GM04504 (cell line): ENCODE measurements around the gene ZSCAN23.
"Not testable (repeated sequence)": the region's sequence is repeated elsewhere in the genome, so short reads cannot be mapped to it uniquely, and the experiment has no call there.

Experiments used
- DNase-seq: peaks from one replicate; pipeline ENCODE4 v3.0.0-alpha.2; 2012; ENCODE audit warnings: low read depth

ZSCAN23 gene

GRCh38 chr6:28436404-28436803 is 6.9 kb downstream of the ZSCAN23 start:
- no peak for DNase-seq

- DNase-seq: no peak
Measured at GRCh38 chr6:28433119-28433518, 10.2 kb downstream of the ZSCAN23 start.

- DNase-seq: no peak
Measured at GRCh38 chr6:28429781-28430180, 13.5 kb downstream of the ZSCAN23 start.

DNA sequence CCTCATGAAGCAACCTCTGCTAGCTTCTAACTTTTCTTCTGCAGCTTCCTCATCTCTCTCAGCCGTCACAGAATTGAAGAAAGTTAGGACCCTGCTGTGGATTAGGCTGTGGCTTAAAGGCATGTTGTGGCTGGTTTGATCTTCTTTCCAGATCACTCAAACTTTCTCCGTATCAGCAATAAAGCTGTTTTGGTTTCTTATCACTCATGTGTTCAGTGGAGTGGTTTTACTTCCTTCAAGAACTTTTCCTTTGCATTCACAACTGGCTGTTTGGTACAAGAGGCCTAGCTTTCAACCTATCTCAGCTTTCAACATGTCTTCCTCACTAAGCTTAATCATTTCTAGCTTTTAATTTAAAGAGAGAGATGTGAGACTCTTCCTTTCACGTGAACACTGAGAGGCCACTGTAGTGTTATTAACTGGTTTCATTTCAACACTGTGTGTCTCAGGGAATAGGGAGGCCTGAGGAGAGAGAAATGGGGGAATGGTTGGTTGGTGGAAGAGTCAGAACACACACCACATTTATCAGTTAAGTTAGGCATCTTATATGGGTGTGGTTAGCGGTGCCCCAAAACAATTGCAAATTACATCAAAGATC is 17.2 kb downstream of the ZSCAN23 start:
- no peak for DNase-seq

DNA sequence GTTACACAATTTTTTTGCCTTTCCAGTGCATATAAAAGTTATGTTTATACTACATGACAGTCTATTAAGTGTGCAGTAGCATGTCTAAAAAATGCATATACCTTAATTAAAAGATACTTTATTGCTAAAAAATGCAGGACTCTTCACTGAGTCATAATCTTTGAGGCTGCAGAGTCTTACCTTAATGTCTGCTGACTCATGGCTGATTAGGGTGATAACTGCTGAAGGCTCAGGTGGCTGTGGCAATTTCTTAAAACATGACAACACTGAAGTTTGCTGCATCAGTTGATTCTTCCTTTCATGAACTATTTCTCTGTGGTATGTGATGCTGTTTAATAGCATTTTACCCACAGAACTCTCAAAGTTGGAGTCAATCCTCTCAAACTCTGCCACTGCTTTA is 19.1 kb downstream of the ZSCAN23 start:
- no peak for DNase-seq

- DNase-seq: no peak
Measured at GRCh38 chr6:28423546-28423945, 19.7 kb downstream of the ZSCAN23 start.

DNA sequence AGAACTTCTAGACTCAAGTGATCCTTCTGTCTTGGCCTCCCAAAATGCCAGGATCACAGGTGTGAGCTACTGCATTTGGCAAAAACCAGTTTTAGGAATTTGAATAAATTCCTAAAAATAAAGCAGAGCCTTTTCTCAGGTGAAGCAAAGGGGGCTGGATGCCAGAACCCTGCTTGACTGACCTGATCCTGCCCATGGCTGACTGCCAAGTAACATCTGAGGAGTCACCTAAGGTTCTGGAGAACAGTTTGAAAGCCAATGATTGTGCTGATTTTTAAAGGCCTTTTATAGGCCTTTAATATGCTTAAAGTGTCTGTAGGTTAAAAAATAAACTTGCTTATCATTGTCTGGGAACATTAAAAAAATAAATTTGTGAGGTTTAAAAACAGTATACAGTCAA is 29.6 kb downstream of the ZSCAN23 start:
- DNase-seq: no peak

DNA sequence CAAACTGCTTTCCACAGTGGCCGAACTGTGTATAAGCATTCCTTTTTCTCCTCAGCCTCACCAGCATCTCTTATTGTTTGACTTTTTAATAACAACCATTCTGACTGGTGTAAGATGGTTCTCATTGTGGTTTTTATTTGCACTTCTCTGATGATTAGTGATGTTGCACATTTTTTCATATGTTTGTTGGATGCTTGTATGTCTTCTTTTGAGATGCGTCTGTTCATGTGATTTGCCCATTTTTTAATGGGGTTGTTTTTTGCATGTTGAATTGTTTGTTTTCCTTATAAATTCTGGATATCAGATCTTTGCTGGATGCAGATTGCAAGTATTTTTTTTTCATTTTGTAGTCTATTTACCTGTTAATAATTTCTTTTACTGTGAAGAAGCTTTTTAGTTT is 32.5 kb downstream of the ZSCAN23 start:
- no peak for DNase-seq

DNA sequence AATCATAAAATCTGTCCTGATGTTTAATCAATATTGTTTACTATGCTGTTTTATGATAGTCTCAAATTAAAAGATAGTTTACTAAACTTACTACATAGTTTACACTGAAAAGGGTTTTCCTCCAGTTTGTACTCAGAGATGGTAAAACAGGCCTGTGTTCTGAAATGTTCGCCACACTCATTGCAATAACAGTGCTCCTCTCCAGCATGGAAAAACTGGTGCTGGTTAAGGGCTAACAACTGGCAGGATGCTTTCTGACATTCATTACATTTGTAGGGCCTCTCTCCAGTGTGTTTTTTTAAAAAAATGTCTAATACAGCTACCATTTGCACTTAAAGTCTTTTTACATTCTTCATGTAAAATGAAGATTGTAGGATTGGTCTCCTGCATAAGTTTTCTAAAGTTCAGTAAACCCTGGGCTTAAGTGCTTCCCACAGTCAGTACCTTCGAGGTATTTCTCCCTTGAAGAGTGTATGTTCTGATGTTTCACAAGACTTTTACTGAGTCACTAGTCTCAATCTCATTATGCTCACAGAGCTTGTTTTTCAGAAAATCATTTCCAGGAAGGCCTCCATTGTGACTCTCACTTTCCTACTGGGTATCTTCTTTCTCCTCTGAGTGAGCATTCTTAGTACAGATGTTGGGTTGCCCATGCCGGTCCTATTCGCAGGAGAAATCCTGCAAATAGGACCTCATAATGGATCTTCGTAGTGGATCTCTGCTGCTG is 35.1 kb downstream of the ZSCAN23 start:
- no peak for DNase-seq

GRCh38 chr6:28407401-28407800 is 35.9 kb downstream of the ZSCAN23 start:
- no peak for DNase-seq

DNA sequence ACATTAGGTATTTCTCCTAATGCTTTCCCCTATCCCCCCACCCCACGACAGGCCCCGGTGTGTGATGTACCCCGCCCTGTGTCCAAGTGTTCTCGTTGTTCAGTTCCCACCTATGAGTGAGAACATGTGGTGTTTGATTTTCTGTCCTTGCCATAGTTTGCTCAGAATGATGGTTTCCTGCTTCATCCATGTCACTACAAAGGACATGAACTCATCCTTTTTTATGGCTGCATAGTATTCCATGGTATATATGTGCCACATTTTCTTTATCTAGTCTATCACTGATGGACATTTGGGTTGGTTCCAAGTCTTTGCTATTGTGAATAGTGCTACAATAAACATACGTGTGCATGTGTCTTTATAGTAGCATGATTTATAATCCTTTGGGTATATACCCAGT is 39.4 kb downstream of the ZSCAN23 start:
- DNase-seq: not testable (repeated sequence)

GRCh38 chr6:28402197-28402596 is 41.1 kb downstream of the ZSCAN23 start:
- DNase-seq: no peak

DNA sequence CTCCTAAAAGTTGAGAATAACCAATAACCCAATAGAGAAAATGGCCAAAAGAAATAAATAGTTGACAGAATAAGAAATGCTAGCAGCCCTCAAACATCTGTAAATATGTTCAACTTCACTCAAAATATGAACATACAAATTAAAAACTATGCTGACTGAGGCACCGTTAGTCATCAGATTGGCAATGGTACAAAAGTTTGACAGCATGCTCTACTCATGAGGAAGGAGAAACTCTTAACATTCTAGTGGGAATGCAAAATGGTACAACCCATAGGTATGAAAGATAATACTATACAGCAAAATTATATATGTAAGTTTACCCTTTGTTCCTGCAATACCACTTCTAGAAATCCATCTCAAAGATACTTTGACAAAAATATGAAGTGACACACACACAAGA is 42.1 kb downstream of the ZSCAN23 start:
- no peak for DNase-seq

DNA sequence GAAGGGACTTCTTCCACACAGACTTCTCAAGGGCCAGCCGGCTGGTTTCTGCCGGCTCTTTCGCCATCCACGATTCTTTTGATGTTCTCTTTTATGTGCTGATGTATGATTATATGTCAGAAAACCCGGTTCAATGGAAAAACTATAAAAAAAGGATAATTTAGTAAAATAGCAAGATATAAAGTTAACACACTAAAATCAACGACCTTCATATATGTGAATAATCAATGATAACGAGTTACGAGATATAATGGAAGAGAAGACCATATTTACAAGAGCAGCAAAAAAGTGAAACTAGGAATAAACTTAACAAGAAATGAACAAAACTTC is 43.2 kb downstream of the ZSCAN23 start:
- DNase-seq: no peak

- DNase-seq: peak; percentile 65
Measured at GRCh38 chr6:28399350-28400121, 43.8 kb downstream of the ZSCAN23 start, which contains the start of gene ZSCAN12. Gene ZSCAN12, minus strand, starts transcription at chr6:28399747. Its CDS starts 1,342 bp downstream, at chr6:28398405.

GRCh38 chr6:28395918-28396317 is 47.4 kb downstream of the ZSCAN23 start:
- DNase-seq: no peak

DNA sequence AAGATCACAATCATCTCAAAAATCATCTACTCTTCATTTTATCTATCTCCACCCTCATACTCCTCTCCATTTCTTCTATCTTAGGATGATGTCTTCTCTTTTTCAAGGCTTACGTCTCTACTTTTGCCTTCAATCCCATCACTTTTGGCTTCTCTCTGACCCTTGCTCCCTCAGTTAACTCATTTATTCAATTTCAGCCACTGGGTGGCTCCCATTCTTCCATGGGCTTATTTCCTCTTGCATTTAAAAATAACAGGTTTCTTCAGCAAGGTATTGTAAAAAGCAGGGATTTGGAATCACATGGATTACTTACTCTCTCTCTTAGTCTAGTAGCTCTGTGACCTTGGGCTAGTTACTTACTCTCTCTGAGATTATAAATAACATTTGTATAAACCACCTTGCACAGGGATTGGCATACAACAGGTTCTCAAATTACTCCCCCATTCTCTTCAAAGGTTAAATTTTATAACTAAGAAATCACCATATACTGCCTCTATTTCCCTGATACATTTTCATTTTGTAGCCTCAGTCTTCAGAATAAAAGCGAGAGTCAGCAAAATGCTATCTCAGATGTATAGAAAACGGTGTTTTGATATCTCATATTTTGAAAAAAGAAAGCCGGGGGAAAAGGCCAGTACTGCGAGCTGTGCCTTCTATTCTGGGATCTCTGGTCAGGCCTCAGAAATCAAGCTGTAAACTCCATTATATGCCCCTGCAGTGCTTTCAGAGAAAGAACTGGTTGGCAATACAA is 49.2 kb downstream of the ZSCAN23 start:
- no peak for DNase-seq

- DNase-seq: no peak
Measured at GRCh38 chr6:28390688-28391087, 52.6 kb downstream of the ZSCAN23 start.

DNA sequence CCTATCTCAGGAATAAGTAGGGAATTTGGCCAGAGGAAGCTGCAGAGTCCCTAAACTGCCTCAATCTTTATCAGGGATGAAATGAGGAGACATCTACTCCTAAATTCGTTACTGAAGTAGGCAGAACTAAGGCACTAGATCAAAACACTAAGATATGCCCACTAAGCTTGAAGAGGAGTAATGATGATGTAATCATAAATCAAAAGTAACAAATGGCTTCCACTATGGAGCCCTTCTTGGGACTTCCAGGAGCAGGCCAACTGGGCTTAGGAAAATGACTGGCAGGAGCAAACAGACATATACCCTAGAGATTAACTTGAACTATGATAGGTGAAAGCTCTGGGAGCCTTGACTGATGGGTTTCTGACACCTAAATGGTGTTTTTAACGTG is 59.2 kb downstream of the ZSCAN23 start:
- no peak for DNase-seq

DNA sequence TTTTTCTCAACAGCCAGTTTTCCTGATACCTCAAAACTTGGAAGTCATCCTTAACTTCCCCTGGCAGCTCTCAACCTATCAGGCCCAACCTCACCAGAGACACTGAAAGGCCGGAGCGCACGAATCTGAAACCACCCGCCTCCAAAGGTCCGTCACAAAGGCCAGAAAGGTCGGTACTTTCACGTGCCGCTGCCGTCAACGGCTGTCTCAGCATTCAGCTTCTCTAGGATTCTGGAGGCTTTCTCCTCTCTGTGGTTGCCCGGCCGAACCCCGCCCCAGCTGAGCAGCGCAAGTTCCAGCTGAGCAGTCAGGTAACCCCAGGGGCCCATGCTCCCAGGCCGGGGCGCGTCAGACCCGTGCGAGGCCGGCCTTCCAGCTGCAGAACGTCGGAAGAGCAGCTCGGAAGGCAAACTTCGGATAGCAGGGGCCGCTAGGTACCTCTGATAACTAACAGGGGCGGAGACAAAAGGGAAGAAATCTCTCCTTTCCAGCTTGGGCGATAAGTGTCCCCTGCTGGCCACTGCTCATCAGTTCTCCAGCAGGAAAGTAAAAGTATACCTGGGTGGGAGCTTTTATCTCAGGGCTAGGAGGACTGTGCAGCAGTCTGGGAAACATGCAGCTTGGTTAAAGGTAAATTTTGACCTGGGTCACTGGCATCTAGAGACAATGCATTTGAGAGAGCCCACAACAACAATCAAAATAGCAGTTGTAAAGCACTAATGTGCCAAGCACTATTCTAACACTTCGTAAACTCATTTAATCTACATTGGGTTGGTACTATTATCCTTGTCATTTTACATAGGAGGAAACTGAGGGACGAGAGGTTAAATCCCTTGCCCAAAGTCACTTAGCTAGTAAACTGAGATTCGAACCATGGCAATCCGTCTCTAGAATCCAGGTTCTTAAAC is 59.8 kb downstream of the ZSCAN23 start:
- no peak for DNase-seq
